ENCODE data around the gene ACP7. TPM values are rescaled to one million over a fixed set of nuclear protein-coding genes. Genes with fewer than 3 reads are reported as not detected.
A peak's percentile ranks its signal among the peaks of the same experiment; 100 is the strongest.

The ACP7 gene
- total RNA-seq, 1 experiment from 2014 or later: 0.11 TPM

- TF ChIP-seq MLX (CRISPR knock-in tag; IDR thresholded peaks at IDR 0.05): no peak
Measured at GRCh38 chr19:39157275-39157996, 73.3 kb downstream of the ACP7 start (continued).

GRCh38 chr19:39157997-39158389 lies 73.8 kb downstream of the ACP7 start:
- no peak for ATAC-seq
- no peaks in the 10 kb centered on the region for H3K9me3 Mint-ChIP-seq
- H3K27me3 Mint-ChIP-seq (ENCODE audit: low read depth): no peaks in the 10 kb centered on the region; the same call in 1 of the 2 replicates
- ChIA-PET CTCF (no interaction called here), POLR2A (no interaction called here)
- DNase-seq (ENCODE audit: low spot score): no peak
- no peak overlapping the region for H3K4me3 Mint-ChIP-seq
- peaks cover 43% of the 10 kb centered on the region for H3K4me1 Mint-ChIP-seq
- TF ChIP-seq FOXP1 (CRISPR knock-in tag; IDR thresholded peaks at IDR 0.05; ENCODE audit: borderline replicate concordance) (0 out of 2 replicates have a peak, but pooled peaks have one; percentile 36), TCF7 (CRISPR knock-in tag; IDR thresholded peaks at IDR 0.05; ENCODE audit: low read depth) (no peak)
- H3K27ac Mint-ChIP-seq: peak overlapping the region; percentile 94
- peaks cover 4% of the 10 kb centered on the region; the same call in 1 of the 2 replicates for H3K36me3 Mint-ChIP-seq

GRCh38 chr19:39158646-39159260 lies 74.6 kb downstream of the ACP7 start:
- Mint-ChIP-seq H3K9me3 (no peaks in the 10 kb centered on the region), H3K4me3 (no peak overlapping the region), H3K27me3 (ENCODE audit: low read depth) (no peaks in the 10 kb centered on the region; the same call in 1 of the 2 replicates), H3K36me3 (peaks cover 4% of the 10 kb centered on the region; the same call in 1 of the 2 replicates), H3K4me1 (peaks cover 43% of the 10 kb centered on the region), H3K27ac (peak overlapping the region; percentile 94; the same call in 1 of the 2 replicates)
- ATAC-seq (no peak), DNase-seq (ENCODE audit: low spot score) (no peak)
- ChIA-PET CTCF (no interaction called here), POLR2A (no interaction called here)
- TF ChIP-seq NFATC4 (CRISPR knock-in tag; IDR thresholded peaks at IDR 0.05) (no peak), ELF4 (CRISPR knock-in tag; IDR thresholded peaks at IDR 0.05; ENCODE audit: low read depth) (no peak), FOXJ3 (CRISPR knock-in tag; IDR thresholded peaks at IDR 0.05; ENCODE audit: borderline replicate concordance) (no peak), JAZF1 (CRISPR knock-in tag; IDR thresholded peaks at IDR 0.05) (no peak), ZNF121 (CRISPR knock-in tag; IDR thresholded peaks at IDR 0.05) (no peak), GABPB1 (CRISPR knock-in tag; IDR thresholded peaks at IDR 0.05) (no peak), HMGA2 (CRISPR knock-in tag; IDR thresholded peaks at IDR 0.05) (no peak), SMAD4 (CRISPR knock-in tag; IDR thresholded peaks at IDR 0.05) (no peak)

- H3K27ac Mint-ChIP-seq: peak overlapping the region; percentile 82
- no peaks in the 10 kb centered on the region for H3K9me3 Mint-ChIP-seq
- ChIA-PET POLR2A (no interaction called here), CTCF (no interaction called here)
- no peaks in the 10 kb centered on the region for H3K36me3 Mint-ChIP-seq
- no peaks in the 10 kb centered on the region; the same call in 1 of the 2 replicates for H3K27me3 Mint-ChIP-seq (ENCODE audit: low read depth)
- no peak for ATAC-seq
- H3K4me3 Mint-ChIP-seq: no peak overlapping the region
- DNase-seq (ENCODE audit: low spot score): no peak
- TF ChIP-seq TCF7 (CRISPR knock-in tag; IDR thresholded peaks at IDR 0.05; ENCODE audit: low read depth): no peak
- no peak for TF ChIP-seq OVOL2 (CRISPR knock-in tag; IDR thresholded peaks at IDR 0.05; ENCODE audit: borderline replicate concordance)
- no peak for TF ChIP-seq NR2C2 (CRISPR knock-in tag; IDR thresholded peaks at IDR 0.05)
- TF ChIP-seq CREB1 (CRISPR knock-in tag; IDR thresholded peaks at IDR 0.05): no peak
- no peak for TF ChIP-seq RORB (CRISPR knock-in tag; IDR thresholded peaks at IDR 0.05)
- H3K4me1 Mint-ChIP-seq: peaks cover 26% of the 10 kb centered on the region
Measured at GRCh38 chr19:39160523-39160861, 76.3 kb downstream of the ACP7 start.

Other genes starting within 250 kb of the ACP7 start
- 680 to 779 TPM (median 683 TPM) in 3 replicates for gene HNRNPL, start 234.4 kb upstream of the ACP7 start, total RNA-seq (2021)
- 12.6 to 14.6 TPM (median 14.5 TPM) in 3 replicates for gene RINL, start 206.1 kb upstream of the ACP7 start, total RNA-seq (2021)
- gene SIRT2, start 184.8 kb upstream of the ACP7 start, total RNA-seq (2021): 9.5 to 10.7 TPM (median 10.2 TPM) in 3 replicates
- gene NFKBIB, start 184.4 kb upstream of the ACP7 start, total RNA-seq (2021): 29.6 to 39.8 TPM (median 30.6 TPM) in 3 replicates
- 0.77 to 1.1 TPM (median 0.98 TPM) in 3 replicates for gene CCER2, start 172.2 kb upstream of the ACP7 start, total RNA-seq (2021)
- gene SARS2, start 153.6 kb upstream of the ACP7 start, total RNA-seq (2021): 66.4 to 74.7 TPM (median 69.6 TPM) in 3 replicates
- gene MRPS12, start 153.4 kb upstream of the ACP7 start, total RNA-seq (2021): 79.9 to 88.0 TPM (median 81.5 TPM) in 3 replicates
- gene FBXO17, start 108.6 kb upstream of the ACP7 start, total RNA-seq (2021): 16.8 to 22.2 TPM (median 18.6 TPM) in 3 replicates
- 18.9 to 22.7 TPM (median 20.0 TPM) in 3 replicates for gene FBXO27, start 51.8 kb upstream of the ACP7 start, total RNA-seq (2021)
- gene PAK4, start 41.4 kb downstream of the ACP7 start, total RNA-seq (2021): 69.8 to 77.7 TPM (median 73.9 TPM) in 3 replicates
- 2.0 to 2.5 TPM (median 2.2 TPM) in 3 replicates for gene NCCRP1, start 112.6 kb downstream of the ACP7 start, total RNA-seq (2021)
- 0.37 to 1.1 TPM (median 0.77 TPM) in 3 replicates for gene SYCN, start 119.9 kb downstream of the ACP7 start, total RNA-seq (2021)
- gene IFNL3, start 160.6 kb downstream of the ACP7 start, total RNA-seq (2021): not detected in 3 replicates
- not detected in 3 replicates for gene IFNL4, start 164.5 kb downstream of the ACP7 start, total RNA-seq (2021)
- not detected in 3 replicates for gene IFNL2, start 184.0 kb downstream of the ACP7 start, total RNA-seq (2021)
- gene IFNL1, start 212.0 kb downstream of the ACP7 start, total RNA-seq (2021): not detected in 3 replicates
- gene LRFN1, start 236.5 kb downstream of the ACP7 start, total RNA-seq (2021): 7.1 to 8.5 TPM (median 8.1 TPM) in 3 replicates